ENCODE data around the gene CD8B2. TPM values are rescaled to one million over a fixed set of nuclear protein-coding genes. Genes with fewer than 3 reads are reported as not detected.

CD8B2 gene
- total and polyA plus RNA-seq, 2 experiments from 2014 or later: 0.06 TPM; not detected in 1

DNA sequence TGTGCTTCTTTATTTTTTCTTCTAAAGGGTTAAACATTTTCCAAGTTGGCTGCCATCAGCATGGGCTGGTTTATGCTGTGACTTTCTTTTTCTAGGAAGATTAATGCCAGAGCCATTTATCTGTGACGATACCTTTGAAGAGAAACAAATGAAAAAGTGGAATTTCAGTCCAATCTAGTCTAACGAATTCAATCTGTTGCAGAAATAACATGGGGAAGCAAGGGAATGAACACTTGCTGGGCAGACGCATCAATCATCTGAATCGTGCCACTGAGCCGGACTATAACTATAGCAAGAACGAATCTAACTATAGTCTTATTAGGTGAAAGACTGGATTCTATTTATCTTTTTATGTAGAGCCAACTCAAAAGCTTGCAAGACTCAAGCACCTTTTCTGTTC, 66.2 kb downstream of the CD8B2 start (continued):
- TF ChIP-seq REST (IDR thresholded peaks at IDR 0.05; ENCODE audit: unreplicated experiment) (no peak), EZH2phosphoT487 (IDR thresholded peaks at IDR 0.05; ENCODE audit: unreplicated experiment) (no peak)
- TF ChIP-seq, protein P1, sequence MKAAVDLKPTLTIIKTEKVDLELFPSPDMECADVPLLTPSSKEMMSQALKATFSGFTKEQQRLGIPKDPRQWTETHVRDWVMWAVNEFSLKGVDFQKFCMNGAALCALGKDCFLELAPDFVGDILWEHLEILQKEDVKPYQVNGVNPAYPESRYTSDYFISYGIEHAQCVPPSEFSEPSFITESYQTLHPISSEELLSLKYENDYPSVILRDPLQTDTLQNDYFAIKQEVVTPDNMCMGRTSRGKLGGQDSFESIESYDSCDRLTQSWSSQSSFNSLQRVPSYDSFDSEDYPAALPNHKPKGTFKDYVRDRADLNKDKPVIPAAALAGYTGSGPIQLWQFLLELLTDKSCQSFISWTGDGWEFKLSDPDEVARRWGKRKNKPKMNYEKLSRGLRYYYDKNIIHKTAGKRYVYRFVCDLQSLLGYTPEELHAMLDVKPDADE (IDR thresholded peaks at IDR 0.05): no peak

DNA sequence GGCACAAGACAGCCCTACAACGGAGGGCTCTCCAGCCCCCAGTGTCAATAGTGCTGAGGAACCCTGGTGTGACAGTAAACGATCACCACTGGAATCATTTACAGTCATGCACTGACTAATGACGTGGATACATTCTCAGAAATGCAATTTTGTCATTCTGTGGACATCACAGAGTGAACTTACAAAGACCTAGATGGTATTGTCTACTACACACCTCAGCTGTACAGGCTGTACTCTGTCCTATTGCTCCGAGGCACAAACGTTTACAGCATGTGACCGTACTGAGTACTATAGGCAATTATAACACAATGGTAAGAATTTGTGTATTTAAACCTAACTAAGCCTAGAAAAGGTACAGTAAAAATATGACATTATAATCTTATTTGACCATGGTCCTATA, 67.2 kb downstream of the CD8B2 start:
- H3K27ac Mint-ChIP-seq: no peak overlapping the region
- Histone ChIP-seq H3K36me3 (ENCODE audit: insufficient read depth) (peaks cover 10% of the 10 kb centered on the region; the same call in 1 of the 2 replicates), H3K9me2 (ENCODE audit: insufficient read depth) (no peaks in the 10 kb centered on the region), H2AFZ (no peak overlapping the region), H3K27me3 (ENCODE audit: insufficient read depth) (no peaks in the 10 kb centered on the region), H3K4me2 (no peak overlapping the region), H3F3A (replicated peaks; ENCODE audit: low read depth) (no peaks in the 10 kb centered on the region), H4K20me1 (replicated peaks; ENCODE audit: insufficient read depth) (no peaks in the 10 kb centered on the region), H3K4me1 (ENCODE audit: insufficient read depth) (no peaks in the 10 kb centered on the region), H3K79me2 (replicated peaks; ENCODE audit: insufficient read depth) (no peaks in the 10 kb centered on the region), H3K4me3 (no peak overlapping the region), H3K27ac (ENCODE audit: low read depth) (no peak overlapping the region)
- peaks cover 36% of the 10 kb centered on the region for H3K9me3 Mint-ChIP-seq
- H3K4me1 Mint-ChIP-seq: no peaks in the 10 kb centered on the region
- peaks cover 13% of the 10 kb centered on the region for H3K36me3 Mint-ChIP-seq (ENCODE audit: low read depth)
- DNase-seq (ENCODE audit: low spot score): no peak
- H3K4me3 Mint-ChIP-seq: no peak overlapping the region
- peaks cover 4% of the 10 kb centered on the region for H3K27me3 Mint-ChIP-seq (ENCODE audit: insufficient read depth, low read depth, poor library complexity)
- ATAC-seq: no peak
- TF ChIP-seq EZH2phosphoT487 (IDR thresholded peaks at IDR 0.05; ENCODE audit: unreplicated experiment): no peak
- no peak for TF ChIP-seq ZNF462 (CRISPR knock-in tag; IDR thresholded peaks at IDR 0.05)
- TF ChIP-seq EZH2 (IDR thresholded peaks at IDR 0.05; ENCODE audit: low read depth, unreplicated experiment): no peak
- no peak for TF ChIP-seq POLR2AphosphoS5 (IDR thresholded peaks at IDR 0.05; ENCODE audit: low read depth)
- TF ChIP-seq CREB1 (CRISPR knock-in tag; IDR thresholded peaks at IDR 0.05; ENCODE audit: low read depth): no peak
- TF ChIP-seq REST (IDR thresholded peaks at IDR 0.05; ENCODE audit: unreplicated experiment): no peak
- TF ChIP-seq, protein P1 (IDR thresholded peaks at IDR 0.05): no peak
- TF ChIP-seq JUNB (IDR thresholded peaks at IDR 0.05; ENCODE audit: unreplicated experiment): no peak
- no peak for TF ChIP-seq STAT1 (IDR thresholded peaks at IDR 0.05; ENCODE audit: unreplicated experiment)

Data from GM23338 (cell line).